Measurements from ENCODE around the gene COL27A1.

COL27A1 gene

GRCh38 chr9:114193090-114193489 is 37.8 kb downstream of the COL27A1 start:
- Histone ChIP-seq H3K4me3 (ENCODE audit: insufficient read depth, low read depth, low read length, poor library complexity, severe bottlenecking) (no peak overlapping the region), H3K9me3 (ENCODE audit: control insufficient read depth, low read length) (no peaks in the 10 kb centered on the region), H3K4me1 (ENCODE audit: control insufficient read depth, insufficient read depth, low read length, poor library complexity, severe bottlenecking) (no peaks in the 10 kb centered on the region), H3K27me3 (replicated peaks; ENCODE audit: control insufficient read depth, insufficient read depth, low read length, poor library complexity, severe bottlenecking) (no peaks in the 10 kb centered on the region), H3K27ac (ENCODE audit: insufficient read depth, low read length, poor library complexity, severe bottlenecking) (no peak overlapping the region), H3K36me3 (ENCODE audit: control insufficient read depth, insufficient read depth, low read length) (no peaks in the 10 kb centered on the region)
- no peak for DNase-seq

- no peaks in the 10 kb centered on the region for H3K9me3 ChIP-seq (ENCODE audit: control insufficient read depth, low read length)
- no peak for DNase-seq
- H3K4me1 ChIP-seq (ENCODE audit: control insufficient read depth, insufficient read depth, low read length, poor library complexity, severe bottlenecking), result no peaks in the 10 kb centered on the region
- no peaks in the 10 kb centered on the region for H3K27me3 ChIP-seq (replicated peaks; ENCODE audit: control insufficient read depth, insufficient read depth, low read length, poor library complexity, severe bottlenecking)
- H3K36me3 ChIP-seq (ENCODE audit: control insufficient read depth, insufficient read depth, low read length), result no peaks in the 10 kb centered on the region
- H3K4me3 ChIP-seq (ENCODE audit: insufficient read depth, low read depth, low read length, poor library complexity, severe bottlenecking), result no peak overlapping the region
- no peak overlapping the region for H3K27ac ChIP-seq (ENCODE audit: insufficient read depth, low read length, poor library complexity, severe bottlenecking)
Observed at GRCh38 chr9:114196117-114196516, 40.8 kb downstream of the COL27A1 start.

GRCh38 chr9:114196979-114197622 is 41.8 kb downstream of the COL27A1 start:
- H3K27ac ChIP-seq (ENCODE audit: insufficient read depth, low read length, poor library complexity, severe bottlenecking), result no peak overlapping the region
- no peak for DNase-seq
- H3K36me3 ChIP-seq (ENCODE audit: control insufficient read depth, insufficient read depth, low read length), result no peaks in the 10 kb centered on the region
- H3K27me3 ChIP-seq (replicated peaks; ENCODE audit: control insufficient read depth, insufficient read depth, low read length, poor library complexity, severe bottlenecking), result no peaks in the 10 kb centered on the region
- no peaks in the 10 kb centered on the region for H3K4me1 ChIP-seq (ENCODE audit: control insufficient read depth, insufficient read depth, low read length, poor library complexity, severe bottlenecking)
- H3K4me3 ChIP-seq (ENCODE audit: insufficient read depth, low read depth, low read length, poor library complexity, severe bottlenecking), result no peak overlapping the region
- H3K9me3 ChIP-seq (ENCODE audit: control insufficient read depth, low read length), result no peaks in the 10 kb centered on the region

GRCh38 chr9:114198249-114199040 is 43.1 kb downstream of the COL27A1 start:
- no peaks in the 10 kb centered on the region for H3K9me3 ChIP-seq (ENCODE audit: control insufficient read depth, low read length)
- no peak for DNase-seq
- H3K27me3 ChIP-seq (replicated peaks; ENCODE audit: control insufficient read depth, insufficient read depth, low read length, poor library complexity, severe bottlenecking), result no peaks in the 10 kb centered on the region
- no peaks in the 10 kb centered on the region for H3K4me1 ChIP-seq (ENCODE audit: control insufficient read depth, insufficient read depth, low read length, poor library complexity, severe bottlenecking)
- H3K4me3 ChIP-seq (ENCODE audit: insufficient read depth, low read depth, low read length, poor library complexity, severe bottlenecking), result no peak overlapping the region
- no peak overlapping the region for H3K27ac ChIP-seq (ENCODE audit: insufficient read depth, low read length, poor library complexity, severe bottlenecking)
- no peaks in the 10 kb centered on the region for H3K36me3 ChIP-seq (ENCODE audit: control insufficient read depth, insufficient read depth, low read length)

GRCh38 chr9:114200721-114201300 is 45.5 kb downstream of the COL27A1 start:
- no peaks in the 10 kb centered on the region for H3K4me1 ChIP-seq (ENCODE audit: control insufficient read depth, insufficient read depth, low read length, poor library complexity, severe bottlenecking)
- DNase-seq, result no peak
- no peaks in the 10 kb centered on the region for H3K27me3 ChIP-seq (replicated peaks; ENCODE audit: control insufficient read depth, insufficient read depth, low read length, poor library complexity, severe bottlenecking)
- H3K36me3 ChIP-seq (ENCODE audit: control insufficient read depth, insufficient read depth, low read length), result no peaks in the 10 kb centered on the region
- H3K4me3 ChIP-seq (ENCODE audit: insufficient read depth, low read depth, low read length, poor library complexity, severe bottlenecking), result no peak overlapping the region
- H3K9me3 ChIP-seq (ENCODE audit: control insufficient read depth, low read length), result no peaks in the 10 kb centered on the region
- no peak overlapping the region for H3K27ac ChIP-seq (ENCODE audit: insufficient read depth, low read length, poor library complexity, severe bottlenecking)

GRCh38 chr9:114202396-114202795 is 47.1 kb downstream of the COL27A1 start:
- Histone ChIP-seq H3K4me1 (ENCODE audit: control insufficient read depth, insufficient read depth, low read length, poor library complexity, severe bottlenecking) (no peaks in the 10 kb centered on the region), H3K27ac (ENCODE audit: insufficient read depth, low read length, poor library complexity, severe bottlenecking) (no peak overlapping the region), H3K4me3 (ENCODE audit: insufficient read depth, low read depth, low read length, poor library complexity, severe bottlenecking) (no peak overlapping the region), H3K9me3 (ENCODE audit: control insufficient read depth, low read length) (no peaks in the 10 kb centered on the region), H3K36me3 (ENCODE audit: control insufficient read depth, insufficient read depth, low read length) (no peaks in the 10 kb centered on the region), H3K27me3 (replicated peaks; ENCODE audit: control insufficient read depth, insufficient read depth, low read length, poor library complexity, severe bottlenecking) (no peaks in the 10 kb centered on the region)
- DNase-seq, result no peak

- no peak overlapping the region for H3K4me3 ChIP-seq (ENCODE audit: insufficient read depth, low read depth, low read length, poor library complexity, severe bottlenecking)
- no peaks in the 10 kb centered on the region for H3K9me3 ChIP-seq (ENCODE audit: control insufficient read depth, low read length)
- DNase-seq, result no peak
- no peaks in the 10 kb centered on the region for H3K27me3 ChIP-seq (replicated peaks; ENCODE audit: control insufficient read depth, insufficient read depth, low read length, poor library complexity, severe bottlenecking)
- H3K36me3 ChIP-seq (ENCODE audit: control insufficient read depth, insufficient read depth, low read length), result no peaks in the 10 kb centered on the region
- H3K4me1 ChIP-seq (ENCODE audit: control insufficient read depth, insufficient read depth, low read length, poor library complexity, severe bottlenecking), result no peaks in the 10 kb centered on the region
- no peak overlapping the region for H3K27ac ChIP-seq (ENCODE audit: insufficient read depth, low read length, poor library complexity, severe bottlenecking)
Observed at GRCh38 chr9:114202849-114203248, 47.5 kb downstream of the COL27A1 start.

- Histone ChIP-seq H3K4me3 (ENCODE audit: insufficient read depth, low read depth, low read length, poor library complexity, severe bottlenecking) (no peak overlapping the region), H3K4me1 (ENCODE audit: control insufficient read depth, insufficient read depth, low read length, poor library complexity, severe bottlenecking) (no peaks in the 10 kb centered on the region), H3K27me3 (replicated peaks; ENCODE audit: control insufficient read depth, insufficient read depth, low read length, poor library complexity, severe bottlenecking) (no peaks in the 10 kb centered on the region), H3K9me3 (ENCODE audit: control insufficient read depth, low read length) (no peaks in the 10 kb centered on the region), H3K36me3 (ENCODE audit: control insufficient read depth, insufficient read depth, low read length) (no peaks in the 10 kb centered on the region), H3K27ac (ENCODE audit: insufficient read depth, low read length, poor library complexity, severe bottlenecking) (no peak overlapping the region)
- DNase-seq, result no peak
Observed at GRCh38 chr9:114203410-114204140, 48.2 kb downstream of the COL27A1 start.

GRCh38 chr9:114204265-114204664 is 48.9 kb downstream of the COL27A1 start:
- Histone ChIP-seq H3K27ac (ENCODE audit: insufficient read depth, low read length, poor library complexity, severe bottlenecking) (no peak overlapping the region), H3K27me3 (replicated peaks; ENCODE audit: control insufficient read depth, insufficient read depth, low read length, poor library complexity, severe bottlenecking) (no peaks in the 10 kb centered on the region), H3K4me3 (ENCODE audit: insufficient read depth, low read depth, low read length, poor library complexity, severe bottlenecking) (no peak overlapping the region), H3K4me1 (ENCODE audit: control insufficient read depth, insufficient read depth, low read length, poor library complexity, severe bottlenecking) (no peaks in the 10 kb centered on the region), H3K9me3 (ENCODE audit: control insufficient read depth, low read length) (no peaks in the 10 kb centered on the region), H3K36me3 (ENCODE audit: control insufficient read depth, insufficient read depth, low read length) (no peaks in the 10 kb centered on the region)
- no peak for DNase-seq

Data from effector memory CD4-positive, alpha-beta T cell (primary cell).